Smooth muscle cell (in vitro differentiated cells): ENCODE data around the gene NCAPG2. TPM values are rescaled to one million over a fixed set of nuclear protein-coding genes. Genes with fewer than 3 reads are reported as not detected.

Experiments
- DNase-seq: peaks from one replicate; lab custom pipeline; 2025; ENCODE audit not compliant: unreplicated experiment; lab: John Stamatoyannopoulos, UW
- H2AFZ ChIP-seq: fragments of 200-600 bp; sonication (generic); 2 replicates; pipeline ENCODE4 v1.6.0; 2016; ENCODE audit warnings: antibody characterized with exemption, low read depth, mild to moderate bottlenecking
- H3F3A ChIP-seq: fragments of 200-600 bp; sonication (generic); 2 replicates; pipeline ENCODE4 v1.6.0; 2017; ENCODE audit warnings: antibody characterized with exemption, low read depth
- H3K27ac ChIP-seq: fragments of 200-600 bp; sonication (generic); 2 replicates; pipeline ENCODE4 v1.5.1; 2016; ENCODE audit warnings: low read depth, mild to moderate bottlenecking
- H3K27me3 ChIP-seq: fragments of 200-600 bp; sonication (generic); 2 replicates; pipeline ENCODE4 v1.6.1; 2016; ENCODE audit warnings: low read depth, mild to moderate bottlenecking
- H3K36me3 ChIP-seq: fragments of 200-600 bp; sonication (generic); 2 replicates; pipeline ENCODE4 v1.5.1; 2016; ENCODE audit warnings: low read depth
- H3K4me1 ChIP-seq: fragments of 200-600 bp; sonication (generic); 2 replicates; pipeline ENCODE4 v1.5.1; 2016; ENCODE audit warnings: low read depth
- H3K4me2 ChIP-seq: fragments of 200-600 bp; sonication (generic); 2 replicates; pipeline ENCODE4 v1.6.0; 2016; ENCODE audit warnings: mild to moderate bottlenecking
- H3K4me3 ChIP-seq: fragments of 200-600 bp; sonication (generic); 2 replicates; pipeline ENCODE4 v1.5.1; 2016; ENCODE audit warnings: mild to moderate bottlenecking
- H3K79me2 ChIP-seq: fragments of 200-600 bp; sonication (generic); 2 replicates; pipeline ENCODE4 v1.6.0; 2016; ENCODE audit warnings: low read depth, mild to moderate bottlenecking
- H3K9ac ChIP-seq: fragments of 200-600 bp; sonication (generic); 2 replicates; pipeline ENCODE4 v1.6.0; 2016; ENCODE audit warnings: low read depth
- H3K9me3 ChIP-seq: fragments of 200-600 bp; sonication (generic); replicated peaks from 2 replicates; pipeline ENCODE4 v1.5.1; 2016; ENCODE audit warnings: low read depth
- H4K20me1 ChIP-seq: fragments of 200-600 bp; sonication (generic); 2 replicates; pipeline ENCODE4 v1.6.0; 2016; ENCODE audit warnings: low read depth
- WGBS: methylation state at CpG from one replicate; pipeline ENCODE4 v1.1.7; 2016; ENCODE audit warnings: low lambda C conversion rate; 5-methylcytosine and 5-hydroxymethylcytosine counted together
- polyA plus RNA-seq: library from polyadenylated mRNA; unstranded; fragments of >200 nt; fragmentation: Nextera tagmentation; extraction: Ambion mirVana; gene quantifications from 2 replicates; pipeline ENCODE4 v1.2.1, GENCODE V29; 2016
- total RNA-seq: library from RNA; depleted of rRNA; stranded (reverse); fragments of >200 nt; gene quantifications from 2 replicates; pipeline ENCODE4 v1.2.3, GENCODE V29; 2014
- TF ChIP-seq, protein P1 (sequence below): fragments of 200-600 bp; sonication (generic); IDR thresholded peaks from 2 replicates; pipeline ENCODE4 v1.5.1; 2017; ENCODE audit warnings: borderline replicate concordance, mild to moderate bottlenecking, antibody characterized with exemption; ENCODE audit not compliant: insufficient read depth, poor library complexity, severe bottlenecking

Gene NCAPG2
- total and polyA plus RNA-seq, 2 experiments from 2014 or later: 9.9 to 12.5 TPM

DNA sequence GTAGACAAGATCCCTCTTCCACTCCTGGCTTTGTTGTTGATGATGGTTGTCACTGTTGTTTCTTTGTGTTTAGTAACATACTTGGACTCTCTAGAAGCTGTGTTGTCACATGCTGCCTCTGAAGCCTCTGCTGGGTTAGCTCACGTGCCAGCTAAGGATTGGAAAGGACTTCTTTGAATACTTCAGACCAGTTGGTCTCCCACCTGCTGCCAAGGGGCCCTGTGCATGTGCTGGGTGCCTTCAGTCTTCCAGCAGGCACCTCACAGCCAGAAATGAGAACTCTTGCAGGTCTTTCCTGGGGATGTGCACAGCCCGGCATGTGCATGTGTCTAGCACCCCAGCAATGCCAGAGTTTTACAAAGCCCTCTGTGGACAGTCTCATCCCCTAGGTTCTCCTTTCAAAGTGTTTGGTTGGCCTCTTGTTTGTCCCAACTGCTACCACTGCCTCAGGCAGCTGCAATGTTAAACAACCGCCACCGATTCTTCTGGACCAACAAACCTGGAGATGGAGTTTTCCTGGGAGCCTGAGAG lies 21.7 kb upstream of the NCAPG2 start:
- H3K4me3 ChIP-seq: no peak overlapping the region
- H3F3A ChIP-seq: no peaks in the 10 kb centered on the region
- WGBS: 90% methylated on average over 4 of the region's 4 CpGs
- no peaks in the 10 kb centered on the region for H3K36me3 ChIP-seq
- no peak for DNase-seq
- H3K4me2 ChIP-seq: no peak overlapping the region
- H3K79me2 ChIP-seq: no peaks in the 10 kb centered on the region
- no peaks in the 10 kb centered on the region for H3K4me1 ChIP-seq
- TF ChIP-seq, protein P1, sequence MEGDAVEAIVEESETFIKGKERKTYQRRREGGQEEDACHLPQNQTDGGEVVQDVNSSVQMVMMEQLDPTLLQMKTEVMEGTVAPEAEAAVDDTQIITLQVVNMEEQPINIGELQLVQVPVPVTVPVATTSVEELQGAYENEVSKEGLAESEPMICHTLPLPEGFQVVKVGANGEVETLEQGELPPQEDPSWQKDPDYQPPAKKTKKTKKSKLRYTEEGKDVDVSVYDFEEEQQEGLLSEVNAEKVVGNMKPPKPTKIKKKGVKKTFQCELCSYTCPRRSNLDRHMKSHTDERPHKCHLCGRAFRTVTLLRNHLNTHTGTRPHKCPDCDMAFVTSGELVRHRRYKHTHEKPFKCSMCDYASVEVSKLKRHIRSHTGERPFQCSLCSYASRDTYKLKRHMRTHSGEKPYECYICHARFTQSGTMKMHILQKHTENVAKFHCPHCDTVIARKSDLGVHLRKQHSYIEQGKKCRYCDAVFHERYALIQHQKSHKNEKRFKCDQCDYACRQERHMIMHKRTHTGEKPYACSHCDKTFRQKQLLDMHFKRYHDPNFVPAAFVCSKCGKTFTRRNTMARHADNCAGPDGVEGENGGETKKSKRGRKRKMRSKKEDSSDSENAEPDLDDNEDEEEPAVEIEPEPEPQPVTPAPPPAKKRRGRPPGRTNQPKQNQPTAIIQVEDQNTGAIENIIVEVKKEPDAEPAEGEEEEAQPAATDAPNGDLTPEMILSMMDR: no peak
- H3K9ac ChIP-seq: no peak overlapping the region
- no peaks in the 10 kb centered on the region for H4K20me1 ChIP-seq
- H2AFZ ChIP-seq: no peak overlapping the region
- H3K27me3 ChIP-seq: no peaks in the 10 kb centered on the region
- no peaks in the 10 kb centered on the region for H3K9me3 ChIP-seq
- H3K27ac ChIP-seq: no peak overlapping the region

DNA sequence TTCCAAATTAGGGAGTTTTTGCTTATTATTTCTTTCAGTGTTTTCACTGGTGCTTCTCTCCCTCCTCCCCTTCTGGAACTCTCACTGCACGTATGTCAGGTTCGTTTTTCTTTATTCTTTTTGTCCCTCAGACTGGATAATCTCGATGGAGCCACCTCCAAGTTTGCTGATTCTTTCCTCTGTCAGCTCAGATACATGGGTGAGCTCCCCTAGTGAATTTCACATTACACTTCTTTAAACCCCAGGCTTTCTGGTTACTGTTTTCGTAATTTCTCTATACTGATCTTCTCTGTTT lies 20.8 kb upstream of the NCAPG2 start:
- TF ChIP-seq, protein P1: no peak
- Histone ChIP-seq H3K4me2 (no peak overlapping the region), H4K20me1 (no peaks in the 10 kb centered on the region), H3F3A (no peaks in the 10 kb centered on the region), H3K9me3 (no peaks in the 10 kb centered on the region), H3K36me3 (no peaks in the 10 kb centered on the region), H3K4me1 (no peaks in the 10 kb centered on the region), H2AFZ (no peak overlapping the region), H3K4me3 (no peak overlapping the region), H3K79me2 (no peaks in the 10 kb centered on the region), H3K9ac (no peak overlapping the region), H3K27me3 (no peaks in the 10 kb centered on the region), H3K27ac (no peak overlapping the region)
- no peak for DNase-seq
- WGBS: 90% methylated on average over 4 of the region's 4 CpGs

DNA sequence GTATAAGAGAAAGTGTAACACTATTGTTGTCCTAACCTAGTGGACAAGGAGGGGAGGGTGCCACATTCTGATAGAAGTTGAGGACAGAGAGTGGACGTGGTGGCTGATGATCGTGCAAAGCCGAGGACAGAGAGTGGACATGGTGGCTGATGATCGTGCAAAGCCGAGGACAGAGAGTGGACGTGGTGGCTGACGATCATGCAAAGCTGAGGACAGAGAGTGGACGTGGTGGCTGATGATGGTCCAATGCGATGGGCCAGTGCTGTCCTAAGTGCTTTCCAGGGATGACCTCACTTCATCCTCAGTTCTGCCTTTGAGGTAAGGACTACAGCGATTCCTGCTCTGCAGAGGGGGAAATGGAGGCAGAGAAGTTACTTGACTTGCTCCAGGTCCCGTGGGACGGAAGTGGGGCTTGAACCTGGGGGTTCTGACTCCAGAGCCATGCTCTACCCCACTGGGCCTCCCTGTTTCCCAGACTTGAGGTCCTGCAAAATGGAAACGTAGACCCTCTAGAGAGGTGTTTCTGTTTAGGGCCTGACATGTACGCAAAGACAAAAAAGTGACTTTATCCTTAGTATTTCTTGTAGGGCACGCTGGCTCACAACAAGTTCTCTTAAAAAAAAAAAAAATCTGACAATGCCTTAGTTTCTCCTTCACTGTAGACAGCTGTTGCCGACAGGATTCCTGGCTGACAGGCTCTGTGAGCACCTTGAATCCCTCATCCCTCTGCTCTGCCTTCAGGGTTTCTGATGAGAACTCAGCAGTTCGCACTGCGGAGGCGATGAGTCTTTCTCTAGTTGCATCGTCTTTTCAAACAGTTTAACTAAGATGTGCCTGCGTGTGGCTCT lies 20.3 kb upstream of the NCAPG2 start:
- Histone ChIP-seq H2AFZ (no peak overlapping the region), H3K9me3 (no peaks in the 10 kb centered on the region), H3K4me1 (no peaks in the 10 kb centered on the region), H3K27me3 (peaks cover 1% of the 10 kb centered on the region), H3K79me2 (no peaks in the 10 kb centered on the region), H4K20me1 (no peaks in the 10 kb centered on the region), H3K4me3 (no peak overlapping the region), H3K27ac (no peak overlapping the region), H3F3A (no peaks in the 10 kb centered on the region), H3K36me3 (no peaks in the 10 kb centered on the region), H3K4me2 (no peak overlapping the region), H3K9ac (no peak overlapping the region)
- TF ChIP-seq, protein P1: no peak
- WGBS: 90% methylated on average over 21 of the region's 21 CpGs
- DNase-seq: no peak
